A204.1 (cell line): ENCODE measurements around the gene SLC12A4.
"Not testable (repeated sequence)": the region's sequence is repeated elsewhere in the genome, so short reads cannot be mapped to it uniquely, and the experiment has no call there.

Source experiments
- FAIRE-seq: peaks from 2 replicates; lab custom pipeline; 2012; peaks lifted over from hg19 to GRCh38; lab: Jason Lieb, UNC

SLC12A4 gene

DNA sequence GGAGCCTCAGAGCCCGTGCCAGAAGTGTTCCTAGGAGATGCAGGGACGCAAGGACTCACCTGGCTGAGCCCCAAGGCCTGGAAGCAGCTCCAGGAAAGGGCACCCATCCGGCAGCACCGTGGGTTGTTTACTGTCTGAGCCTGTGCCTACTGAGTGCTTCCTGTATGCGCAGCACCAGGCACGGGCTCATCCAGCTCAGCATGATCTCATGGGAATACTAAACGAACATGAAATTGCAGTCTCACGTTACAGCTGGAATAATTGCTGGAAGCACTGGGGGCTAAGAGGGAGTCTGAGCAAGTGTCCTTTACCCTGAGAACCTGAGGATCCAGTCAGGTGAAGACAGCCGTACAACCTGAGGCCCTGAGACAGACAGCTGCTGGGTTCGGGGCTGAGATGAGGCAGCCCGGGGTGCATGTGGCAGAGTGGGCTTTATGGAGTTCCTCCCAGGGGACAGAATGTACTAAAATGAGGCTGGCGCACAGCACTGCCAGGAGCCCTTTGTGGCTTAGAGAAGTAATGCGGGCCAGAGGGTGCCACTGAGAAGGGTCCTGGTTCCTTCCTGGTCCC is 42.2 kb downstream of the SLC12A4 start:
- FAIRE-seq: no peak

DNA sequence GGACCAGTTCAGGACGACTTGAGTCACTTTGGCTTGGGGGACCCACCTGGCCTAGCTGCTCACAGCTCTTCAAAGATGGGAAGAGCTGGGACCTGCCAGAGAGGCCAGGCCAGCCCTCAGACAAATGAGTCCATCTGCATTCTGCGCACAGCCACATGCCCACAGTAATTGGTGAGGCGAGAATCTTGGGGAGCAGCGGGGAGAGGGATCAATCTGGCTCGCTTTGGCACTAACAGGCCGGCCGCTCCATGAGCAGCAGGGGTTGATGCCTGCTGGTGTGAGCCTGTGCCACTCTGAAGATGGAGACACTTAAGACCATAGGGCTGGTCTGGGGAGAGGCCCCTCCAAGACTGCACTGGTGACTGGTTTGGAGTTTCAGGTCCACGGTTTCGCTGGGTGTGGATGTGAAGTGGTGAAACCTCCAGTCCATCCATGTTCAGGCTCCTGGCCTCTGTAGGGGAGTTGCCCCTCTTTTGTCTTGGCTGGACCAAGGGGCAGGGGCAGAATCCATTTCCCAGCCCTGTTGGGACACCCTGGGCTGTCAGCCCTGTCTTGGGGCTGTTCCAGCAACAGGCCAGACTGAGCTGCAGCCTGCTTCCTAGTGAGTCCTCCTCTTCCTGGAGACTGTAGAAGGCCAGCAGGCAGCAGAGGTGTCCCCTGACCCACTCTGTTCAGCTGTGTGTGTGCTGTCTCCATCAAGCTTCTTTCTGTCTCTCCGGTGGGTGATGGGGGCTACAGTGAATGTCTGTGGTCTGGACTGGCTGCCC is 44.1 kb downstream of the SLC12A4 start:
- FAIRE-seq: no peak

DNA sequence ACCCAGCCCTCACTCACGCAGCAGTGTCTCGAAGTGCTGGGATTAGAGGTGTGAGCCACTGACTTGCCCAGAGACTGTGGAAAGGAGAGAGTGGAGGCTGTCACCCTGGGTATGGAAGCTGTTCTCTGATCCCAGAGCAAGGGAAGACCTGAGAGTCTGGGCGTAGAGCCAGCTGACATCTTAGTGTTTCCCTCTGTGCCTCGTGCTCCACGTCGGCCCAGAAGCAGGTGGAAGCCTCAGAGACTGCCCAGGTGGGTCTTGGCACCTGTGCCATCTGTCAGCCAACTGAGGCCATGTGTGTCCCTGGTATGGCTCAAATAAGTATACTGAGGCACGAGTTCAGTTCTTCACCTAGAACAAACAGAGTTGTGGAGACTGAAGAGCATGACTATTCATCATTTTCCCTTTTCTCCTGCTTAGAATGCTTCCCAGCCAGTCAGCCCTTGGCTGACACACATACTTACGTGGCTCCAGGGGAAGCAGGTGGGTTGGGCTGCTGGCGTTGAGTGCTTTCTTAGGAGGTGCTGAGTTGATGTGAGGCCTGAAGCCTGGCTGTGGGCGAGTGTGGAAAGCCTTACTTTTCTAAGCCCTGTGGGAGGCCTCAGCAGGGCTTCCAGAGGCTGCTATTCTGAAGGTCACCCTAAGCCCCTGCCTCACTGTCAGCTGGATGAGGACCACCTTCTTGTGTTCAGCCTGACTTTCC is 44.9 kb downstream of the SLC12A4 start:
- no peak for FAIRE-seq

DNA sequence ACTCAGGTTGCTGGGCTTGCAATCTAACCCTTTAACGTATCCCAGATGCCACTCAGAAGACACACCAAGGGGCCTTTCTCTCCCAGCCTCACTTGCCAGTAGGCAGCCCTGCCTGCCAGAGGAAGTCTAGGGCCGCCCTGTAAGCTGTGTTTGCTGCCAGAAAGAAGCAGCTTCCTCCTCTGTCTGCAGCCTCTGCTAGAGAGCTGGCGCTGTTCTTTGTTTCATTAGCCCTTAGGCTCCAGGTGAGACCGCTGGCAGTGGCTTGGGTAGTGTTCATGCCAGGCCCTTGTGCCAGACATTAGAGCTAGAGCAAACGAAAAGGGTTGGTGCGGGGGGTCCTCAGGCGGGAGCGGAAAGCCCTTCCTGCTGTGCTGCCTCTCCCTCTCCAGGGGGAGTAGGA is 45.7 kb downstream of the SLC12A4 start:
- FAIRE-seq: no peak

DNA sequence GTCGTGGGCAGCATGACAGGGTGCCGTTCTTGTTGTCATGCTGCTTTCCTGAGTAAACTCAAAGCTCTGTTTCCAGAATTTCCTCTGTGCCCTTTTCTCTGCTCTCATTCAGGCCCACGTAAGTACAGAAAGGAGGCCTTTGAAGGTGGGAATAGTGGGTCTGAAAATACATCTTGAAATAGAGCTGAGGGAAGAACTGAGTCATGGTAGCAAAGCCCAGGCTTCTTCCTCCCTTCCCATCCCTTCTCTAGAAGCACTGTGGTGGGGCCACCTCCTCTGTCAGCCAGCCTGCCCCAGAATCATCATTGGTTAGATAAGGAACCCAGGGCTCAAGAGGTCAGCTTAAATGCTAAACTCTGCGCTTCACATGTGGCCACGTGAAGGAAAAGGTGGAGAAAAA is 46.2 kb downstream of the SLC12A4 start:
- no peak for FAIRE-seq

DNA sequence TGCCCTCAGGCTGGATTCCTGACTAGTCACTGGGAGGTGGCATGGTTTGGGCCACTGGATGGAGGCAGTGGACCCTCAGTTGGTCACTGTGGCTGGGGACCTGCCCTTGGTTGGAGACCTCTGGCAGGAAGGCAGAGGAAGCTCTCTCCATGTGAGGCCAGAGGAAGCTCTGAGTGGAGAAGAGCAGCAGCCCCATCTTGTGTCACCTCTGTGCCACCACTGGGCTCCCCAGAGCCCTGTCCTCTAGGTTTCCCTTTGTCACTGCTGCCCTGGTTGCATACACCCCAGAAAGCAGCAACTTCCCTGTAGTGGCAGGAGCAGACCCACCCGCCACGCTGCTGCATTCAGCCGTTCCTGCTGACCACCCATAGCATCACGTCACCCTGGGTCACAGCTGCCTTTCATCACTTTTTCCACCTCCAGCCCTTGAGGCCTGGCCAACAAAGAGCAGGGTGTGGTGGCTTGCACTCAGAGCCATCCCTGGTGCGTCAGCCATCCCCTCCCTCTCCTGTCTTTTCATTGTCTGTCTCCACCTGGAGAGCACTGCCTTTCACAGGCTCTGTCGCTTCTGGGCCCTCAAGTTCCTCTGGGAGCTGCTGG is 48.7 kb downstream of the SLC12A4 start:
- FAIRE-seq: no peak

DNA sequence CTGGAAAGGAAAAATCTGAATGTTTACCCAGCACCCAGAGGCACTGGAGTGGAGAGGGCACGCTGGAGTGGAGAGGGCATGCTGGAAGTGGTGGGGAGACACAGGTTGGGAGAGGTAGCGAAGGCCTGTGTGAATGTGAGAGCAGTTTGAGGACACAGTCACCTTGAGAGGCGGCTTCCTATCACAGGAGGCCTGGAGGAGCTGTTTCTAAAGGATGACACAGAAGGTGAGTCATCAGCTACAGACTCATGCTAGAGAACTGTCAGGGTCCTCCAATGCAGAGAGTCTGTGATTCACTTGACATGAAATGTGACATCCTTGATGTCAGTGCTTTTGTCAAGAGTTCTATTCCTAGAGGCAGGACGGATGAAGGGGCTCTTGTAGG is 50.6 kb downstream of the SLC12A4 start:
- FAIRE-seq: no peak

DNA sequence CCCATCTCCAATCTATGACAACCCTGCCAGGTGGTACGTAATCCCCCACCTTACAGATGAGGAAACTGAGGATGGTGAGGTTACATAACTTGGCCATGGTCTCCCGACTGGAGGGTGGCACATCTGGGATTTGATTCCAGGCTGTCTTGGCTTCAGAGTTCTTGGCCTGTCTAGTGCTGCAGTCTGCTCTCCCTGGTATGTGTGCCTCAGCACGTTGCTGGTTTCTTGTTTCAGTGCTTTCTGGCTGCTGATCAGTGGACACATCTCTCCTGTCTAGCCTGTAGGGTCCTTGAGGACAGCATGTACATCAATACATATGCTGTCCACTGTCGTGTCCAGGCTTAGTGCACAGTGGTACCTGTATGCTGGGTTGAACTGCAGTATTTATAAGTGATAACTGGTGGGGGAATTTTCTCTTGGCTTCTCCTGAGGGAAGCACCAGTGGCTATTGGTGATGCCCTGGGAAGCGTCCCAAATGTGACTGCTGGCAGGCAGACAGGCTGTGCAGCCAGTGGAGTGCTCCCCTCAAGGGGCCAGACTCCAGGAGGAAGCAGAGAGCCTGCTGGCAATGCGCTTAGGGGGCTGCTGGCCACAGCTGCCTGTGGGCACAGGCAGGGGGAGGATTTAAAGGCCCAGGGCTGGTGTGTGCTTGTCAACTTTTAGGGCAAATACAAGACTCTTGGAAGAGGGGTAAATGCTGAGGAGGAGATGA is 51.1 kb downstream of the SLC12A4 start:
- FAIRE-seq: no peak

DNA sequence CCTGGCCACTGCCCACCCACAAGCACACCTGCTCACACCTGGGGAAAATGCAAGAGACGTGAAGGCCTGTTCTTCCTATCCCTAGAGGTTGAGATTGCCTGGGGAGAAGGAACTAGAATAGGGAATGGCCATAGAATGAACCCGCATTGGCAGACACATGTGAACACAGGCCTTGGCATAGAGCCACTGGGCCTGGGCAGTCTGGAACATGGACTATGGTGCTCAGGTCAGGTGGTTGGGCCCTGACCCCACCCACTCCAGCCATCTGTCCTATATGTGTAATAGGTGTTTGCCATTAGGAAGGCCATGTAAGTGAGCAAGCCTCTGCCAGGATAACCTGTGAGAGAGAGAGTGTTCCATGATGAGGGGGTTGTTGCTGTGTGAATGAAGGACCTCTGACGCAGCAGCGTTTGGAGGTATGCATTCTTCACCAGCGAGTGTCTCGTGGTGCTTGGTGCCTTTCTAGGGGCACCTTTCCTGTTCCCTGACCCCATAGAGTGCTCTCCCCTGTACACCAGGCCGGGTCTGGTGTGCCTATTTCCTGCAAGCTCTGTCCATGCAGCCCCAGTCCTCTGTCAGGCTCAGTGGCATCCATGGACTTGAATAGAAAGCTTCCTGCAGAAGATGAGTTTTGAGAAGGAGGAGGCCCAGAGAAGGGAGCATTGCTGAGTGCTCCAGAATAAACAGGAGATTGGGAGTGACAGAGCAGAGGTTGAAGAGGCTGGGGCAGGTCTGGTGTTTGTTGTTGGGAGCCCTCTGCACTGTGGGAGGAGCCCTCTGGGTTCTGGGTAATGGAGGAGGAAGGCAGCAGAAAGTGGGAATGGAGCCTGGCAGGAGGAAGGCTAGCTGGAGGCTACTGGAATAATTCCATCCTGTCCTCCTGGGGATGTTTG is 52.4 kb downstream of the SLC12A4 start:
- no peak for FAIRE-seq

DNA sequence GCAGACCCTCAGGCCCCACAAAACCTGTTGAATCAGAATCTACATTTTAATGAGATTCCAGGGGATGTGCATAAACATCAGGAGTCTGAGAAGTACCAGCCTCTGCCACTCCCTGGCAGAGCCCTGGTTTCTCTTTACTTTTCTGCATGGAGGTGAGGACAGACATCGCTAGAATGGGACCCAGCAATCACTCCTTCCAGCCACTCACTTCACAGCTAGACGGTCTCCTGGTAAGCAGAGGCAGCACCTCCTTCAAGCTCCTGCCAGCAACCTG is 53.0 kb downstream of the SLC12A4 start:
- FAIRE-seq: not testable (repeated sequence)

DNA sequence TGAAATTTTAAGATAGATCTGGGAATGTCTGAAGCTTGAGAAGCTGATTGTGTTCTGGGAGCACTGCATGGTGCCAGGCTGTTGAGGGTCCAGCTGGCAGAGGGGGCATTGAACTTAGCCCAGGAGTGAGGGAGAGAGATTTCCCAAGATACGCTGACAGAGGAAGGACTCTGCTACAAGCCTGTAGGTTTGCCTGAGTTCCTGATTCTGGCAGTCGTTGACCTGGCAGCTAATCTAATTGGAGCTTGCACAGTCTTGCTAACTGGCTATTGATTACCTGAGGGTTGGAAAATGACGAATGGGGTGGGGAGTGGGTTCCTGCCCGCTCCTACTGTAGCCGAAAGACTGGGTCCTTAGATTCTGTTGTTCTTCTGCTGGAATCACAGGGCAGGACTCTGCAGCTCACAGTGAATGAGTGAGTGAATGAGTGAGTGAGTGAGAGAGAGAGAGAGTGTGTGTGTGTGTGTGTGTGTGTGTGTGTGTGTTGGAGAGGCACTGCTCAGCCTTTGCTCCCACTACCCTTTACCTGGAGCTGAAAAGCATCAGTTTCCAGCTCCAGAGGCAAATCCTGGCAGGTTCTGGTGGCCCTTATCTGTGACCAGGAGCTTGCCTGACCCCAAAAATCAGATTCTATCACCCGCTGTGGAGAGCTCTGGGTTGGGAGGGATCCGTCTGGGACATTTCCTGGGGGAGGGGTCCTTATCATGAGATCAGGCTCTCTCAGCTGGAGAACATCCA is 53.5 kb downstream of the SLC12A4 start:
- FAIRE-seq: no peak

DNA sequence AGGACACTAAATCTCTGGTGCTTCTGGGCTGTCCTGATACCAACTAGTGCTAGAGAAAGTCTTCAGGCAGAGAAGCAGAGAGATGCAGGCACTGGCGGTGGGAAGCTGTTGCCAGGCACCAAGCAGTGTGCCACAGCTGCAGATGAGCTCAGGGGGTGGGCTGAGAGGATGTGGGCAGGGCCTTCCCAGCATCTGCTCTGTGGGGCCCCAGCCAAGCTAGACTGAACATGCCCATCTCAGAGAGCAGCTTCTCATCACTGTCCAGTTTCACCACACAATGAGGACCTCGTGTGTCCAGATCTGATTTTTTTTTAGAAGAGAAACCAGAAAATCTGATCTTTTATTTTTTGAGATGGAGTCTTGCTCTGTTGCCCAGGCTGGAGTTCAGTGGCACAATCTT is 58.3 kb downstream of the SLC12A4 start:
- no peak for FAIRE-seq

DNA sequence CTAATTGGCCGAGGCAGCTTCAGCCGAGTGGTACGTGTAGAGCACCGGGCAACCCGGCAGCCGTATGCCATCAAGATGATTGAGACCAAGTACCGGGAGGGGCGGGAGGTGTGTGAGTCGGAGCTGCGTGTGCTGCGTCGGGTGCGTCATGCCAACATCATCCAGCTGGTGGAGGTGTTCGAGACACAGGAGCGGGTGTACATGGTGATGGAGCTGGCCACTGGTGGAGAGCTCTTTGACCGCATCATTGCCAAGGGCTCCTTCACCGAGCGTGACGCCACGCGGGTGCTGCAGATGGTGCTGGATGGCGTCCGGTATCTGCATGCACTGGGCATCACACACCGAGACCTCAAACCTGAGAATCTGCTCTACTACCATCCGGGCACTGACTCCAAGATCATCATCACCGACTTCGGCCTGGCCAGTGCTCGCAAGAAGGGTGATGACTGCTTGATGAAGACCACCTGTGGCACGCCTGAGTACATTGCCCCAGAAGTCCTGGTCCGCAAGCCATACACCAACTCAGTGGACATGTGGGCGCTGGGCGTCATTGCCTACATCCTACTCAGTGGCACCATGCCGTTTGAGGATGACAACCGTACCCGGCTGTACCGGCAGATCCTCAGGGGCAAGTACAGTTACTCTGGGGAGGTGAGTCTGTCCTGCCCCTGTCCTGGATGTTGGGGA is 59.2 kb downstream of the SLC12A4 start:
- FAIRE-seq: no peak

DNA sequence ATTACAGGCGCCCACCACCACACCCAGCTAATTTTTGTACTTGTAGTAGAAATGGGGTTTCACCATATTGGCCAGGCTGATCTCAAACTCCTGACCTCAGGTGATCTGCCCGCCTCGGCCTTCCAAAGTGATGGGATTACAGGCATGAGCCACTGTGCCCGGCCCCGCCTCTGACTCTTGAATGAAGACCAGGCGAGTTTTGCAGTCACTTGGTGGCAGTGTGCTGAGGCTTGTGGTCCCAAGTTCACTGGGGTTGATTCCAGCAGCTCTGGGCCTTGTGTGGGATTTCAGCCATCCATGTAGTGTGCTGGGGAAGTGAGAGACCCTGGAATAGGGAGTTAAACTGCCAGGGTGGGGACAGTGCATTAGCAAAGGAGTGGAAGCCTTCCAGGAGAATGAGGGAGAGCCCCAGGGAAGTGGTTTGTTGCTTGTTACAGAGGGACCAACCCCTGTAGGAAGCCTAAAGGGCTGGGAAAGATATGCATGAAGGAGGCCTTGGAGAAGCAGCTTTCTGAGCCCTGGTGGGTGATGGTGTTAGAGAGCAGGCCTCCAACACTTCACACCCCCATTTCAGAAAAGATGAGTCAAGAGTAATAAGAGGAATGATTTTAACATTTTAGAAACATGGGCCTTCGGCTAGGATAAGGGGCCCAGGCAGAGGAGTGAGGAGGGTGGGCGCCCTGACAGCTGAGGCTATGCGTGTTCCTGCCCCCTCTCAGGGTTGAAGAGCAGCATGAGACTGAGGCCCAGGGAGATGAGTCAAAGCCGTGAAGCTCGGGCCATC is 60.8 kb downstream of the SLC12A4 start:
- no peak for FAIRE-seq

DNA sequence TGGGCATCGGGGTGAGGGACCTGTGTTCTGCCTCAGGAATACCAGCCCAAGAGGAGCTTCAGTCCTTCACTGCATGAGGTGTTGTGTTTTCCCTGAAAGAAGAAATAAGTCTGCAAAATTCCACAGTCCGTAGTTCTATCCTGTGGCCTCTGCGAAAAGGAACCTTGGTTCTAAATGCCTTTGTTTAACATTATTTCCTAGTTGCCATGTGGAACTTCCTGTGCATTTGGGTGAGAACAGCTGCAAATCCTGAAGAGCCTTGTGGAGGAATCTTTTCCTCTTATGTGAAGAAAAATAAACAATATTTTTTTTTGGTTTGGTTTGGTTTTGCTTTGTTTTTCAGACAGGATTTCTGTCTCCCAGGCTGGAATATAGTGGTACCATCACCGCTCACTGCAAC is 65.6 kb downstream of the SLC12A4 start:
- FAIRE-seq: no peak

DNA sequence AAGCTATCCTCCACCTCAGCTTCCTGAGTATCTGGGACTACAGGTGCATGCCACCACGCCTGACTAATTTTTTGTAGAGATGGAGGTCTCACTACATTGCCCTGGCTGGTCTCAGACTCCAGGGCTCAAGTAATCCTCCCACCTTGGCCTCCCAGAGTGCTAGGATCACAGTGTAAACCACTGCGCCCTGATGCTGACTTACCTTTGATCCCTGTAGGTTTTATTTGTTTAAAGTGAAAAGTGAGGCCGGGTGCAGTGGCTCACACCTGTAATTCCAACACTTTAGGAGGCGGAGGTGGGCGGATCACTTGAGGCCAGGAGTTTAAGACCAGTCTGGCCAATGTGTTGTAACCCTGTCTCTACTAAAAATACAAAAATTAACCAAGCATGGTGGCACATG is 66.7 kb downstream of the SLC12A4 start:
- FAIRE-seq: no peak

DNA sequence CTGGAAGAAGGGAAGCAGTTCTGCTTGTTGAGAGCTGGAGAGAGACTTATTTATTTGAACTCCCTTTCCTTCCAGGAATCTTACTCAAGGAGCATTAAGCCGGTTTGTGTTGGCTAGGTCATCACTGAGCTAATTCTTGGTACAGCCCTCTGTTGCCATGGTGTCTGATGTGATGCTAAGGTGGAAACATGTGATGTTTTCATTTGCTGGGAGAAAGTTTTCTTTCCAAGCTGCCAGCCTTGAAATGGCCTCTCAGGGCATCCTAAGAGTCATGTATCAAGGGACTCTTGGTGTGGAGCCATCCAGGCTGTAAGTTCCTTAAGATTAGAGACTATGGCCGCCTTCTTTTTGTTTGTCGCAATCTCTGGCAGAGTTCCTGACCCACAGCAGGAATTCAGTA is 71.2 kb downstream of the SLC12A4 start:
- FAIRE-seq: no peak

DNA sequence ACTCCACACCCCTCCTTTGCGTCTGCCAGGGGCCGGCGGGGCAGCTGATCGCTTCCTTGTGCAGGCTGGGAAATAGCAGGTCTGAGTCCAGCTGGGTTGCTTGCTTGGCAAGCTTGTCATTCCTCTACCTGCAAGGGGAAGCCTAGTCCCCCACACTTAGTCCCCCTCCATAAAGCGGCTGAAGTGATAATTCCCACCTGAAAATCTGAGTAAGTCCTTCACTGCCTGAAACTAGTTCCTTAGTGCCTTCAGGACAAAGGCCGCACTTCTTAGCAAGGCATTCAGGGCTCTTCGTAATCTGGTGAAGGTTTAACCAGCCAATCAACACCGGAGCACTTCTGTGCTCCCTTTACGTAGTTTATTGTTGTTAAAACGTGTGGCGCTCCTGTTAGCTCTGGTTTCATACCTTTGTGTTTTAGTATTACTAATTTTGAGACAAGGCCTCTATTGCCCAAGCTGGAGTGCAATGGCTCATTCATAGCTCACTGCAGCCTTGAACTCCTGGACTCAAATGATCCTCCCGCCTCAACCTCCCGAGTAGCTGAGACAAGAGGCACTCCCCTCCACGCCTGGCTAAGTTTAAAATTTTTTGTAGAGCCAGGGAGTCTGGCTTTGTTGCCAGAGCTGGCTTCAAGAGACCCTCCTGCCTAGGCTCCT is 74.6 kb downstream of the SLC12A4 start:
- no peak for FAIRE-seq
